ENCODE measurements around the gene ZYG11B.
"Not testable (repeated sequence)": the region's sequence is repeated elsewhere in the genome, so short reads cannot be mapped to it uniquely, and the experiment has no call there.

The ZYG11B gene

DNA sequence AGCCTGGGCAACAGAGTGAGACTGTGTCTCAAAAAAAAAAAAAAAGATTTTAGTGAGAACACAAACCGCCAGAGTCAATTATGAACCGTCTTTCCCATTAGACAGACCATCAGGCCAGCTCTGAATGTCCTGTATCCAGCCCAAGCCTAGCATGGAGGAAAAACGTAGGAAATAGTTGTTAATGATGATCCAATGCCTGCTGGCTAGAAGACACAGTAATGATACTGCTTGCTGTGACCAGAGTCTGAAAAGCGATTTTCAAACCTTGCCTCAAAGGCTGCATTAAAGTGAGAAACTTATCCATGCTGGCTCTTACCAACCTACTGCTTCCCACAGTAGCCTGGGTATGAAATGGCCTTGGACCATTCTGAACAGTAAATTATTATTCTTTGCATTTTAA, 45.1 kb upstream of the ZYG11B start:
- no peaks in the 10 kb centered on the region for H3K79me2 ChIP-seq (ENCODE audit: control insufficient read depth, insufficient read depth, low read length)
- no peaks in the 10 kb centered on the region for H3K36me3 ChIP-seq (ENCODE audit: control insufficient read depth, insufficient read depth, low read length)
- H3K4me3 ChIP-seq (ENCODE audit: low read length), result no peak overlapping the region
- H3K27ac ChIP-seq (ENCODE audit: low read depth, low read length), result no peak overlapping the region
- no peak overlapping the region for H3K23ac ChIP-seq (ENCODE audit: low read length)
- no peak overlapping the region for H3K9ac ChIP-seq (ENCODE audit: low read length)
- H3K18ac ChIP-seq (ENCODE audit: low read length), result no peak overlapping the region
- no peak overlapping the region for H3K56ac ChIP-seq (ENCODE audit: low read length)
- no peak overlapping the region for H2AK5ac ChIP-seq (ENCODE audit: low read length)
- no peaks in the 10 kb centered on the region for H3K79me1 ChIP-seq (ENCODE audit: low read length)
- H4K8ac ChIP-seq (ENCODE audit: low read depth, low read length), result no peak overlapping the region
- H3K27me3 ChIP-seq (ENCODE audit: insufficient read depth, low read length, poor library complexity), result no peaks in the 10 kb centered on the region
- no peak overlapping the region for H3K4me2 ChIP-seq (ENCODE audit: low read length)
- no peak overlapping the region for H2BK120ac ChIP-seq (ENCODE audit: low read depth, low read length)
- no peak overlapping the region for H2BK5ac ChIP-seq (ENCODE audit: low read length)
- H3K4ac ChIP-seq (ENCODE audit: low read depth, low read length), result peak overlapping the region; percentile 21
- no CpG with 5 or more reads among the region's 4 CpGs for WGBS (ENCODE audit: extremely low coverage, insufficient coverage, low lambda C conversion rate)
- no peak overlapping the region for H4K5ac ChIP-seq (ENCODE audit: low read length)
- H2BK15ac ChIP-seq (replicated peaks; ENCODE audit: low read depth), result peak overlapping the region; percentile 29
- no peaks in the 10 kb centered on the region for H3K4me1 ChIP-seq (ENCODE audit: control insufficient read depth, low read depth, low read length)
- DNase-seq, result no peak

DNA sequence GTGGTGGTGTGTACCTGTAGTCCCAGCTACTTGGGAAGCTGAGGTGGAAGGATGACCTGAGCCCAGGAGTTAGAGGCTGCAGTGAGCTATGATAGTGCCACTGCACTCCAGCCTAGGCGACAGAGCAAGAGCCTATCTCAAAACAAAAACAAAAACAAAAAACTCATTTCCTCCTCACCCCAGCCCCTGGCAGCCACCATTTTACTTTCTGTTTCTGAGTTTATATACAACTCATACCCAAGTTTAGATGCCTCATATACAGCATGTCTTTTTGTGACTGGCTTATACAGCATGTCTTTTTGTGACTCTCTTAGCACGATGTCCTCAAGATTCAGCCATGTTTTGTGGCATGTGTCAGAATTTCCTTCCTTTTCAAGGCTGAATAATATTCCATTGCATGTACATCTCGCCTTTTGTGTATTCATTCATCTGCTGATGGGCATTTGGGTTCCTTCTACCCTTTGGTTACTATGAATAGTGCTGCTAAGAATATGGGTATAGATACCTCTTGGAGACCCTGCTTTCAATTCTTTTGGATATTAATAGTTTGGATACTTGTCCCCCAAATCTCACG, 42.8 kb upstream of the ZYG11B start:
- no peak overlapping the region for H3K4me3 ChIP-seq (ENCODE audit: low read length)
- H3K79me1 ChIP-seq (ENCODE audit: low read length), result peaks cover 2% of the 10 kb centered on the region
- H3K4ac ChIP-seq (ENCODE audit: low read depth, low read length), result no peak overlapping the region
- no peak for DNase-seq
- no peak overlapping the region for H3K18ac ChIP-seq (ENCODE audit: low read length)
- no peak overlapping the region for H3K9ac ChIP-seq (ENCODE audit: low read length)
- H2BK5ac ChIP-seq (ENCODE audit: low read length), result no peak overlapping the region
- H3K4me1 ChIP-seq (ENCODE audit: control insufficient read depth, low read depth, low read length), result no peaks in the 10 kb centered on the region
- H3K56ac ChIP-seq (ENCODE audit: low read length), result no peak overlapping the region
- no peak overlapping the region for H4K8ac ChIP-seq (ENCODE audit: low read depth, low read length)
- H2BK120ac ChIP-seq (ENCODE audit: low read depth, low read length), result no peak overlapping the region
- H3K27ac ChIP-seq (ENCODE audit: low read depth, low read length), result no peak overlapping the region
- H2BK15ac ChIP-seq (replicated peaks; ENCODE audit: low read depth), result no peak overlapping the region
- WGBS (ENCODE audit: extremely low coverage, insufficient coverage, low lambda C conversion rate), result no CpG with 5 or more reads among the region's 4 CpGs
- H2AK5ac ChIP-seq (ENCODE audit: low read length), result no peak overlapping the region
- H3K27me3 ChIP-seq (ENCODE audit: insufficient read depth, low read length, poor library complexity), result no peaks in the 10 kb centered on the region
- H3K36me3 ChIP-seq (ENCODE audit: control insufficient read depth, insufficient read depth, low read length), result peaks cover 8% of the 10 kb centered on the region
- H4K5ac ChIP-seq (ENCODE audit: low read length), result no peak overlapping the region
- H3K79me2 ChIP-seq (ENCODE audit: control insufficient read depth, insufficient read depth, low read length), result no peaks in the 10 kb centered on the region
- H3K4me2 ChIP-seq (ENCODE audit: low read length), result no peak overlapping the region
- H3K23ac ChIP-seq (ENCODE audit: low read length), result no peak overlapping the region

DNA sequence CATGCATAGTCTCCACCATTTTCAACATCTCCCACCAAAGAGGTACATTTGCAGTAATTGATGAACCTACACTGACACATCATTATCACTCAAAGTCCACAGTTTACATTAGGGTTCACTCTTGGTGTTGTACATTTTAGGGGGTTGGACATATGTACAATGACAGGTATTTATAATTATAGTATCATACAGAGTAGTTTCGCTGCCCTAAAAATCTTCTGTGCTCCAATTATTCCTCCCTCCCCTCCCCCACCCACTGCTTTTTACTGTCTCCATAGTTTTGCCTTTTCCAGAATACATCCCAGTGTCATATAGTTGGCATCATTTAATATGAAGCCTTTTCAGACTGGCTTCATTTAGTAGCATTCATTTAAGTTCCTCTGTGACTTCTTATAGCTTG, 41.7 kb upstream of the ZYG11B start:
- Histone ChIP-seq H2BK15ac (replicated peaks; ENCODE audit: low read depth) (no peak overlapping the region), H2BK120ac (ENCODE audit: low read depth, low read length) (no peak overlapping the region), H2AK5ac (ENCODE audit: low read length) (no peak overlapping the region), H2BK5ac (ENCODE audit: low read length) (no peak overlapping the region), H3K27ac (ENCODE audit: low read depth, low read length) (no peak overlapping the region), H4K8ac (ENCODE audit: low read depth, low read length) (no peak overlapping the region), H3K27me3 (ENCODE audit: insufficient read depth, low read length, poor library complexity) (no peaks in the 10 kb centered on the region), H3K56ac (ENCODE audit: low read length) (no peak overlapping the region), H3K4ac (ENCODE audit: low read depth, low read length) (no peak overlapping the region), H3K79me1 (ENCODE audit: low read length) (peaks cover 2% of the 10 kb centered on the region), H3K18ac (ENCODE audit: low read length) (no peak overlapping the region), H3K4me3 (ENCODE audit: low read length) (no peak overlapping the region), H3K36me3 (ENCODE audit: control insufficient read depth, insufficient read depth, low read length) (peaks cover 8% of the 10 kb centered on the region), H4K5ac (ENCODE audit: low read length) (no peak overlapping the region), H3K23ac (ENCODE audit: low read length) (no peak overlapping the region), H3K4me1 (ENCODE audit: control insufficient read depth, low read depth, low read length) (no peaks in the 10 kb centered on the region), H3K9ac (ENCODE audit: low read length) (no peak overlapping the region), H3K4me2 (ENCODE audit: low read length) (no peak overlapping the region), H3K79me2 (ENCODE audit: control insufficient read depth, insufficient read depth, low read length) (no peaks in the 10 kb centered on the region)
- no CpG with 5 or more reads among the region's 1 CpG for WGBS (ENCODE audit: extremely low coverage, insufficient coverage, low lambda C conversion rate)
- DNase-seq, result no peak

DNA sequence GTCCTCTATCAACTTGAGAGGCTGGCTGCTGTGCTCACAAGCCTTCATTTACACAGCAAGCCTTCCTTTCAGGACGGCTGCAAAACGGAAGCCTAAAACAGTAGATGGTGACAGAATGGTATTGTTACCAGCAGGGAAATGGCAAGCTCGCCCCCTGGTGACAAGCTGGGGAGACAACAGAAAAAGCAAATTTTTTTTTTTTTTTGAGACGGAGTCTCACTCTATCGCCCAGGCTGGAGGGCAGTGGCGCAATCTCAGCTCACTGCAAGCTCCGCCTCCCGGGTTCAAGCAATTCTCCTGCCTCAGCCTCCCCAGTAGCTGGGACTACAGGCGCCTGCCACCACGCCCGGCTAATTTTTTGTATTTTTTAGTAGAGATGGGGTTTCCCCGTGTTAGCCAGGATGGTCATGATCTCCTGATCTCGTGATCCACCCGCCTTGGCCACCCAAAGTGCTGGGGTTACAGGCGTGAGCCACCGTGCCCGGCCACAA, 39.9 kb upstream of the ZYG11B start:
- not testable (repeated sequence) for H3K36me3 ChIP-seq (ENCODE audit: control insufficient read depth, insufficient read depth, low read length); H2BK5ac ChIP-seq (ENCODE audit: low read length); H2BK120ac ChIP-seq (ENCODE audit: low read depth, low read length); H3K18ac ChIP-seq (ENCODE audit: low read length); H3K4me1 ChIP-seq (ENCODE audit: control insufficient read depth, low read depth, low read length); H4K8ac ChIP-seq (ENCODE audit: low read depth, low read length); H3K4me2 ChIP-seq (ENCODE audit: low read length); H2BK15ac ChIP-seq (replicated peaks; ENCODE audit: low read depth); H3K23ac ChIP-seq (ENCODE audit: low read length); H3K27ac ChIP-seq (ENCODE audit: low read depth, low read length); H3K9ac ChIP-seq (ENCODE audit: low read length); H4K5ac ChIP-seq (ENCODE audit: low read length); H3K27me3 ChIP-seq (ENCODE audit: insufficient read depth, low read length, poor library complexity); H3K79me1 ChIP-seq (ENCODE audit: low read length); H3K4me3 ChIP-seq (ENCODE audit: low read length); H2AK5ac ChIP-seq (ENCODE audit: low read length); H3K4ac ChIP-seq (ENCODE audit: low read depth, low read length); H3K79me2 ChIP-seq (ENCODE audit: control insufficient read depth, insufficient read depth, low read length)
- peak; percentile 89 for DNase-seq
- no CpG with 5 or more reads among the region's 17 CpGs for WGBS (ENCODE audit: extremely low coverage, insufficient coverage, low lambda C conversion rate)
- H3K56ac ChIP-seq (ENCODE audit: low read length), result peak overlapping the region; percentile 40

DNA sequence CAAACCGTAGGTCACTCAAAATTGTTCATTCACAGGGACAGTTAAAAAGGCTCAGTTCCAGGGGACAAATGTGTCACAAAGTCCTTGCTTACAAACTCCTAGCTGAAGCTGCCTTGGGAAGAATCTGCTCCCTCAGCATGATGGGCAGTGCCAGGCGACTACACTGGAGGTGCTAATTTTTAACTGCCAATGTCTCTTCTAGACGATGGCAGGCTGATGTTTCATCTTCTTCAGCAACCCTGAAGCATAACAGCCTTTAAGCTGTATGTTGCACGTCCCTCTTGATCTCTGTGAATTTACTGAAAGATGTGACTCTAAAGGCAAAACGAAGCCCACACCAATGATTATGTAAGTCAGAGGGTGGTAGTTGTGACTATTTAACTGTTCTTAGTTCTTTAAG, 39.4 kb upstream of the ZYG11B start:
- H3K4ac ChIP-seq (ENCODE audit: low read depth, low read length), result no peak overlapping the region
- no peaks in the 10 kb centered on the region for H3K27me3 ChIP-seq (ENCODE audit: insufficient read depth, low read length, poor library complexity)
- H4K8ac ChIP-seq (ENCODE audit: low read depth, low read length), result no peak overlapping the region
- H3K56ac ChIP-seq (ENCODE audit: low read length), result no peak overlapping the region
- no peak overlapping the region for H3K23ac ChIP-seq (ENCODE audit: low read length)
- H3K4me3 ChIP-seq (ENCODE audit: low read length), result no peak overlapping the region
- H2AK5ac ChIP-seq (ENCODE audit: low read length), result peak overlapping the region; percentile 23
- H3K79me2 ChIP-seq (ENCODE audit: control insufficient read depth, insufficient read depth, low read length), result no peaks in the 10 kb centered on the region
- H2BK15ac ChIP-seq (replicated peaks; ENCODE audit: low read depth), result no peak overlapping the region
- no peak for DNase-seq
- H3K36me3 ChIP-seq (ENCODE audit: control insufficient read depth, insufficient read depth, low read length), result peaks cover 8% of the 10 kb centered on the region
- no peaks in the 10 kb centered on the region for H3K4me1 ChIP-seq (ENCODE audit: control insufficient read depth, low read depth, low read length)
- H3K18ac ChIP-seq (ENCODE audit: low read length), result no peak overlapping the region
- H3K4me2 ChIP-seq (ENCODE audit: low read length), result no peak overlapping the region
- no peak overlapping the region for H3K9ac ChIP-seq (ENCODE audit: low read length)
- H4K5ac ChIP-seq (ENCODE audit: low read length), result no peak overlapping the region
- peaks cover 2% of the 10 kb centered on the region for H3K79me1 ChIP-seq (ENCODE audit: low read length)
- no peak overlapping the region for H2BK5ac ChIP-seq (ENCODE audit: low read length)
- no peak overlapping the region for H2BK120ac ChIP-seq (ENCODE audit: low read depth, low read length)
- no CpG with 5 or more reads among the region's 5 CpGs for WGBS (ENCODE audit: extremely low coverage, insufficient coverage, low lambda C conversion rate)
- no peak overlapping the region for H3K27ac ChIP-seq (ENCODE audit: low read depth, low read length)

DNA sequence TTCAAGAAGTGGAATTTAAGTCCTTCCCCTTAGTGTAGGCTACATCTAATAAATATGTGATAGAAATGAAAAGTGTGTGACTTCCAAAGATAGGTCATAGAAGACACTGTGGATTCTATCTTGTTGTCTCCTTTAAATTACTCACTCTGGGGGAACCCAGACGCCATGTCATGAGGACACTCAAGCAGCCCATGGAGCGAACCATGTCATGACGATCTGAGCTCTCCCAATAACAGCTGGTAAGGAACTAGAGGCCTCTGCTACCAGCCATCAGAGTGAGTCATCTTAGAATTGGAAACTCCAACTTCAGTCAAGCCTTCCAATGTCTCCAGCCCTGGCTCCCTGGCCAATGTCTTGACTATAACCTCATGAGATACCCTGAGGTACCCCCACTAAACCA, 34.4 kb upstream of the ZYG11B start:
- no peak overlapping the region for H3K18ac ChIP-seq (ENCODE audit: low read length)
- H3K36me3 ChIP-seq (ENCODE audit: control insufficient read depth, insufficient read depth, low read length), result peaks cover 11% of the 10 kb centered on the region
- no peak overlapping the region for H3K23ac ChIP-seq (ENCODE audit: low read length)
- no peak overlapping the region for H3K9ac ChIP-seq (ENCODE audit: low read length)
- H3K56ac ChIP-seq (ENCODE audit: low read length), result no peak overlapping the region
- DNase-seq, result no peak
- H3K4me2 ChIP-seq (ENCODE audit: low read length), result no peak overlapping the region
- H2BK120ac ChIP-seq (ENCODE audit: low read depth, low read length), result no peak overlapping the region
- H3K4me1 ChIP-seq (ENCODE audit: control insufficient read depth, low read depth, low read length), result no peaks in the 10 kb centered on the region
- H3K79me1 ChIP-seq (ENCODE audit: low read length), result peaks cover 10% of the 10 kb centered on the region
- no peak overlapping the region for H4K5ac ChIP-seq (ENCODE audit: low read length)
- no peak overlapping the region for H2BK5ac ChIP-seq (ENCODE audit: low read length)
- H2AK5ac ChIP-seq (ENCODE audit: low read length), result no peak overlapping the region
- no peak overlapping the region for H2BK15ac ChIP-seq (replicated peaks; ENCODE audit: low read depth)
- no peak overlapping the region for H4K8ac ChIP-seq (ENCODE audit: low read depth, low read length)
- no CpG with 5 or more reads among the region's 3 CpGs for WGBS (ENCODE audit: extremely low coverage, insufficient coverage, low lambda C conversion rate)
- H3K27ac ChIP-seq (ENCODE audit: low read depth, low read length), result no peak overlapping the region
- H3K79me2 ChIP-seq (ENCODE audit: control insufficient read depth, insufficient read depth, low read length), result peaks cover 22% of the 10 kb centered on the region
- no peak overlapping the region for H3K4ac ChIP-seq (ENCODE audit: low read depth, low read length)
- H3K27me3 ChIP-seq (ENCODE audit: insufficient read depth, low read length, poor library complexity), result no peaks in the 10 kb centered on the region
- no peak overlapping the region for H3K4me3 ChIP-seq (ENCODE audit: low read length)

Data from mesendoderm (in vitro differentiated cells).